Astrocyte (in vitro differentiated cells and primary cell): ENCODE results near the gene NCAPD3.

ENCODE experiments used
- CTCF ChIP-seq: IDR thresholded peaks from 2 replicates; pipeline ENCODE4 v1.5.1; 2011; ENCODE audit warnings: low read depth, mild to moderate bottlenecking, inconsistent platforms, low read length, moderate library complexity; ENCODE audit not compliant: insufficient read depth
- EZH2 ChIP-seq: IDR thresholded peaks from 2 replicates; pipeline ENCODE4 v1.6.1; 2012; ENCODE audit warnings: mild to moderate bottlenecking, low read length, inconsistent platforms; ENCODE audit not compliant: insufficient read depth

- TF ChIP-seq CTCF (no peak), EZH2 (no peak)
Observed at GRCh38 chr11:134125507-134125906, 98.3 kb downstream of the NCAPD3 start.
